OCI-LY1 (cell line): ENCODE results near the gene PLEKHJ1.

Experiments used
- CTCF ChIP-seq: fragments of 200-600 bp; sonication (generic), shearing (Covaris generic); IDR thresholded peaks from 2 replicates; pipeline ENCODE4 v1.5.1; 2017; ENCODE audit warnings: mild to moderate bottlenecking, antibody characterized with exemption, low read length, moderate library complexity, mixed read lengths
- EZH2 ChIP-seq: fragments of 200-600 bp; sonication (generic), shearing (Covaris generic); IDR thresholded peaks from 2 replicates; pipeline ENCODE4 v1.8.0; 2017; ENCODE audit warnings: borderline replicate concordance, mixed run types, mild to moderate bottlenecking, antibody characterized with exemption, low read length, moderate library complexity, mixed read lengths

DNA sequence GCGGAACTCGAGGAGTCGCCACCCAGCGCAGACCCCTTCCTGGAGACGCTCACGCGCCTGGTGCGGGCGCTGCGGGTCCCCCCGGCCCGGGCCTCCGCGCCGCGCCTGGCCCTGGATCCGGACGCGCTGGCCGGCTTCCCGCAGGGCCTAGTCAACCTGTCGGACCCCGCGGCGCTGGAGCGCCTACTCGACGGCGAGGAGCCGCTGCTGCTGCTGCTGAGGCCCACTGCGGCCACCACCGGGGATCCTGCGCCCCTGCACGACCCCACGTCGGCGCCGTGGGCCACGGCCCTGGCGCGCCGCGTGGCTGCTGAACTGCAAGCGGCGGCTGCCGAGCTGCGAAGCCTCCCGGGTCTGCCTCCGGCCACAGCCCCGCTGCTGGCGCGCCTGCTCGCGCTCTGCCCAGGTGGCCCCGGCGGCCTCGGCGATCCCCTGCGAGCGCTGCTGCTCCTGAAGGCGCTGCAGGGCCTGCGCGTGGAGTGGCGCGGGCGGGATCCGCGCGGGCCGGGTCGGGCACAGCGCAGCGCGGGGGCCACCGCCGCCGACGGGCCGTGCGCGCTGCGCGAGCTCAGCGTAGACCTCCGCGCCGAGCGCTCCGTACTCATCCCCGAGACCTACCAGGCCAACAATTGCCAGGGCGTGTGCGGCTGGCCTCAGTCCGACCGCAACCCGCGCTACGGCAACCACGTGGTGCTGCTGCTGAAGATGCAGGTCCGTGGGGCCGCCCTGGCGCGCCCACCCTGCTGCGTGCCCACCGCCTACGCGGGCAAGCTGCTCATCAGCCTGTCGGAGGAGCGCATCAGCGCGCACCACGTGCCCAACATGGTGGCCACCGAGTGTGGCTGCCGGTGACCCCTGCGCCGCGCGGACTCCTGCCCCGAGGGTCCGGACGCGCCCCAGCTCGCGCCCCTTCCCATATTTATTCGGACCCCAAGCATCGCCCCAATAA lies 15.3 kb upstream of the PLEKHJ1 start:
- TF ChIP-seq CTCF (no peak), EZH2 (no peak)
